Adrenal gland (tissue), 5 donors: ENCODE results near the gene SP100.

Experiments
- CTCF ChIP-seq, 6 experiments: fragments of 450-650 bp in 4 of 6; fragments of 200-600 bp in 2 of 6; sonication (generic) in 1 of 6; IDR thresholded peaks; 1 replicate in 5 of 6; 2 replicates in 1 of 6; pipeline versions ENCODE4 v1.5.1 to v1.8.0; 2016 to 2021; ENCODE audit warnings: antibody characterized with exemption in 6 of 6, mild to moderate bottlenecking in 2 of 6, moderate library complexity in 1 of 6
- POLR2A ChIP-seq, 2 donors: fragments of 450-650 bp; IDR thresholded peaks; one replicate each; pipeline ENCODE4 v1.6.1; 2017; ENCODE audit warnings: antibody characterized with exemption in 2 of 2, mild to moderate bottlenecking in 2 of 2, moderate library complexity in 1 of 2
- donor health status: DM: no; HTN: no; CAD: no.

- TF ChIP-seq CTCF (IDR thresholded peaks at IDR 0.05) (no peak), POLR2A (IDR thresholded peaks at IDR 0.05) (no peak)
These were observed 23.6 kb downstream of the SP100 start for GRCh38 chr2:230439590-230439989.
